Sigmoid colon (tissue), 4 donors: ENCODE data around the gene SERPINH1.

Source experiments
- POLR2A ChIP-seq, 2 donors: fragments of 450-650 bp; IDR thresholded peaks; one replicate each; pipeline ENCODE4 v1.6.1; 2016; ENCODE audit warnings: antibody characterized with exemption in 2 of 2, mild to moderate bottlenecking in 2 of 2, moderate library complexity in 2 of 2
- POLR2AphosphoS5 ChIP-seq, 4 donors: sonication (generic); formaldehyde crosslinking; IDR thresholded peaks; one replicate each; pipeline ENCODE4 v1.6.1; 2017; ENCODE audit warnings: antibody characterized with exemption in 4 of 4
- TF ChIP-seq, protein P1 (sequence below), 4 experiments: fragments of 450-650 bp in 3 of 4; fragments of 200-600 bp in 1 of 4; IDR thresholded peaks; one replicate each; pipeline ENCODE4 v1.5.1; 2016 to 2019; ENCODE audit warnings: antibody characterized with exemption in 4 of 4, mild to moderate bottlenecking in 3 of 4, moderate library complexity in 2 of 4

- TF ChIP-seq, protein P1, sequence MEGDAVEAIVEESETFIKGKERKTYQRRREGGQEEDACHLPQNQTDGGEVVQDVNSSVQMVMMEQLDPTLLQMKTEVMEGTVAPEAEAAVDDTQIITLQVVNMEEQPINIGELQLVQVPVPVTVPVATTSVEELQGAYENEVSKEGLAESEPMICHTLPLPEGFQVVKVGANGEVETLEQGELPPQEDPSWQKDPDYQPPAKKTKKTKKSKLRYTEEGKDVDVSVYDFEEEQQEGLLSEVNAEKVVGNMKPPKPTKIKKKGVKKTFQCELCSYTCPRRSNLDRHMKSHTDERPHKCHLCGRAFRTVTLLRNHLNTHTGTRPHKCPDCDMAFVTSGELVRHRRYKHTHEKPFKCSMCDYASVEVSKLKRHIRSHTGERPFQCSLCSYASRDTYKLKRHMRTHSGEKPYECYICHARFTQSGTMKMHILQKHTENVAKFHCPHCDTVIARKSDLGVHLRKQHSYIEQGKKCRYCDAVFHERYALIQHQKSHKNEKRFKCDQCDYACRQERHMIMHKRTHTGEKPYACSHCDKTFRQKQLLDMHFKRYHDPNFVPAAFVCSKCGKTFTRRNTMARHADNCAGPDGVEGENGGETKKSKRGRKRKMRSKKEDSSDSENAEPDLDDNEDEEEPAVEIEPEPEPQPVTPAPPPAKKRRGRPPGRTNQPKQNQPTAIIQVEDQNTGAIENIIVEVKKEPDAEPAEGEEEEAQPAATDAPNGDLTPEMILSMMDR (IDR thresholded peaks at IDR 0.05) = no peak
- no peak for TF ChIP-seq POLR2AphosphoS5 (IDR thresholded peaks at IDR 0.05)
- no peak for TF ChIP-seq POLR2A (IDR thresholded peaks at IDR 0.05)
Observed at GRCh38 chr11:75514596-75514995, 47.5 kb upstream of the SERPINH1 start.
